RWPE1 (cell line): ENCODE data around the gene AOAH.

Source experiments
- CTCF ChIA-PET: fragments of 350-600 bp; sonication (Branson Sonifier 250); formaldehyde crosslinking; extraction: SDS; loops from one replicate; lab custom pipeline; 2021; lab: Yijun Ruan, JAX
- POLR2A ChIA-PET: fragments of 400-600 bp; formaldehyde crosslinking; extraction: SDS; loops from one replicate; lab custom pipeline; 2020; ENCODE audit warnings: antibody characterized with exemption; ENCODE audit not compliant: low non-redundant PET; lab: Yijun Ruan, JAX
- DNase-seq: peaks from one replicate; pipeline ENCODE4 v3.0.0; 2012; ENCODE audit warnings: low spot score
- H3K27ac ChIP-seq: fragments of 450-650 bp; 2 replicates; pipeline ENCODE4 v1.5.1; 2017
- TF ChIP-seq, protein P1 (sequence below): fragments of 450-650 bp; conservative IDR thresholded peaks from 2 replicates; pipeline ENCODE4 v1.5.1; 2017; ENCODE audit warnings: low read depth, mild to moderate bottlenecking

Gene AOAH

DNA sequence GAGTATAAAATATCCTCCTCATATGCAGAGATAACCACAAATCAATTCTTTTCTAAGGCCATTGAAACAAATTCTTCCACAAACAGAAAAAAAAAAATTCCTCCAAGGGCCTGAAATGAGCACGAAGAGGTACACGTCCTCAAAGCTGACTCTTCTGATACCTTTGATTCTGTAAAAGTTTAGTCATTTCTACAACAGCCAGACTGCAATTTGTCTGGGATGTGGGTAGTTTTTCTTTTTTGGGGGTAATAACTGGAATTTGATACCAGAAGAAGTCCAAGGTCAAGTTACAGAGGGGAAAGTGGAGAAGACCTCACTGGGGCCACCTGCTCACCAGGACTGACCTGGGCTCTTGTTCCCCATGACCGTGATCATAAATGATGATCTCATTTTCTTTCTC is 121.8 kb downstream of the AOAH start:
- no peak for DNase-seq
- TF ChIP-seq, protein P1, sequence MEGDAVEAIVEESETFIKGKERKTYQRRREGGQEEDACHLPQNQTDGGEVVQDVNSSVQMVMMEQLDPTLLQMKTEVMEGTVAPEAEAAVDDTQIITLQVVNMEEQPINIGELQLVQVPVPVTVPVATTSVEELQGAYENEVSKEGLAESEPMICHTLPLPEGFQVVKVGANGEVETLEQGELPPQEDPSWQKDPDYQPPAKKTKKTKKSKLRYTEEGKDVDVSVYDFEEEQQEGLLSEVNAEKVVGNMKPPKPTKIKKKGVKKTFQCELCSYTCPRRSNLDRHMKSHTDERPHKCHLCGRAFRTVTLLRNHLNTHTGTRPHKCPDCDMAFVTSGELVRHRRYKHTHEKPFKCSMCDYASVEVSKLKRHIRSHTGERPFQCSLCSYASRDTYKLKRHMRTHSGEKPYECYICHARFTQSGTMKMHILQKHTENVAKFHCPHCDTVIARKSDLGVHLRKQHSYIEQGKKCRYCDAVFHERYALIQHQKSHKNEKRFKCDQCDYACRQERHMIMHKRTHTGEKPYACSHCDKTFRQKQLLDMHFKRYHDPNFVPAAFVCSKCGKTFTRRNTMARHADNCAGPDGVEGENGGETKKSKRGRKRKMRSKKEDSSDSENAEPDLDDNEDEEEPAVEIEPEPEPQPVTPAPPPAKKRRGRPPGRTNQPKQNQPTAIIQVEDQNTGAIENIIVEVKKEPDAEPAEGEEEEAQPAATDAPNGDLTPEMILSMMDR = no peak
- no peak overlapping the region for H3K27ac ChIP-seq
- ChIA-PET CTCF (no interaction called here), POLR2A (no interaction called here)

DNA sequence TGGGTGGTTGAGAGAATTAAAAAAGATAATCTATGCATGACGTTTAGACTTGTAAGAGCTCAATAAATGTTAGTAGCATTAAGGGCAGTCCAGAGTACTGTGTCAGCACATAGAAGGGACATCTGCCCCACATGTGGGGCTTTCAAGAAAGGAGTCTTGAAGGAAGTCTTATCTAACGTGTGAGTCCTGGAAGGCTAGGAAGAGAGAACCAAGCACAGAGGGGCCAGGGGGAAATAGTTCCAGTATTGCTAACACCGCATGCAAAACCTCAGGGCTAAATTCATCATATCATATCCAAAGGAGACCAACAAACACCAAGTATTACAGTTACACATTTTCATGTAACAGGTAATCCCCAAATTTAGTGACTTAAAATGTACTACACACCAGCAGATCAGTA is 122.7 kb downstream of the AOAH start:
- ChIA-PET CTCF (no interaction called here), POLR2A (no interaction called here)
- TF ChIP-seq, protein P1 = no peak
- no peak overlapping the region for H3K27ac ChIP-seq
- no peak for DNase-seq

DNA sequence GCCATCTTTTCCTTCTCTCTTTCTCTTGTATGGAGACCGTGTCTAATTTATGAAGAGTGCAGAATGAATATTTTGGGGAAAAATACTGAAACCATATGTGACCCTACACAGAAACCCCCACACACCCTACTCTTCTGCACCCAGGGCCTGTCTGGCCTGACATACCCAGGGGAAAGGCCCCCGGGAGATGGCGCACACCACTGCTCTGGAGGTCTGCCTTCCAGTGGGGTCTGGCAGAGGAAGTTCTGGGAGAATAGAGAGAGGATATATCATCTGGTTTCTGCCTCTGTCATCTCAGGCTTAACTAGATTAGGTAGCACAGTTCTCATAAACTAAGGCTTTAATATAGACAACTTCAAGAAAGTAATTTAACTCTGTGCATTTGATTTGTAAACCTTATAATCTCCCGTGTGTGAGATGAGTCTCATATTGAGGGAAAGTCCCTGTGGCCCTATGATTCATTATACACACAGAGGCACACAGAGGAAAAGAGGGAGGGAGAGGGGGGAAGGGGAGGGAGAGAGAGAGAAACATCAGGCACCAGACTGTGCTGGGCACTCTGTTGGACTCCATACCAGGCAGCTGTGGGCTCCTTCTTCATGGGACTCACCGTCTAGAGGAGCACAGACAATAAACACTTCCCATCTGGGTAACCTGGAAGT is 123.3 kb downstream of the AOAH start:
- TF ChIP-seq, protein P1 = no peak
- POLR2A ChIA-PET = no interaction called here
- DNase-seq = peak; percentile 71
- CTCF ChIA-PET = no interaction called here
- H3K27ac ChIP-seq = no peak overlapping the region

DNA sequence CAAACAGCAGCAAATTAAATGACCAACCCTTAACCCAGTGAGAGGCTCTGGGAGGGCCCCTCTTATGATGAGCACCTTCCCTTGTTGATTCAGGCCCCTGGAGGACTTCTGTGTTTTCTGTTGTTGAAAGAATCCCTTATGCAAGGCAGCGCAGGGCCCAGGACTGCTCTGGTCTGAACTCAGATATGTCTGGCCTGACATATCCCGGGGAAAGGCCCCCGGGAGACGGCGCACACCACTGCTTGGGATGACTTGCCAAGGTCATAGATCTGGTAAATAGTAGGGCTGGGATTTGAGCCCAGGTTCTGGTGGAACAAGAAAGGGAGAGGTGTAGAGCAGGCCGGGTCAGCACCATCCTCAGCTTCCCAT is 124.0 kb downstream of the AOAH start:
- POLR2A ChIA-PET = no interaction called here
- no peak for DNase-seq
- TF ChIP-seq, protein P1 = no peak
- no peak overlapping the region for H3K27ac ChIP-seq
- CTCF ChIA-PET = no interaction called here

DNA sequence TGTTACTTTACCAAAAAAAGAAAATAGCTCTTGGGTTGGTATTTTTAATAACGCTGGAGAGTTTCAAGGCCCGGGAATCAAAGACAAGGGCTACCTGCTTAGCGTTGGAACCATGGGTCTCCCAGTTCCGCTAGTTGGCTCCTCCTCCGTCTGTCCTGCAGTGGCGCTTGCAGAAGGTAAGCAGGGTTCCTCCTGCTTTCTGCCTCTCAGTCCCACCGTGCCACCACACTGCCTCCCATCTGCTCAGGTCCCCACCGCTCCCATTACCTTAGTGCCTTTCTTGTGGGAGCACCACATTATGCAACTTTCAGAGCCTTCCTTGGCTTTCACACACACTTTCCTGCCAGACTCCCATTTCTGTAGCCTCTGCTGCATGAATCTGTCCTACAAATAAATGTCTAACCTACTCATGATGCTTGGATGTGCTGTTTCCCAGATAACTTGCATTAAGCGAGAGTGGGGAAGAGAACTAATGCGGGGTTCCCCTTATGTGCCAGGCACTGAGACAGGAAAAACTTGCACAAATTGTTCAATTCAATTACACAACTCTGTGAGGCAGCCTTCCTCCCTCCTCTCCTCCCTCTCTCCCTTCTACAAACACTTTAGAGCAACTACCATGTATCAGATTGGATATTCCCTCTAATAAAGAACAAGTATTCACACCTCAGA is 124.5 kb downstream of the AOAH start:
- TF ChIP-seq, protein P1 = no peak
- no peak for DNase-seq
- POLR2A ChIA-PET = no interaction called here
- CTCF ChIA-PET = no interaction called here
- no peak overlapping the region for H3K27ac ChIP-seq

DNA sequence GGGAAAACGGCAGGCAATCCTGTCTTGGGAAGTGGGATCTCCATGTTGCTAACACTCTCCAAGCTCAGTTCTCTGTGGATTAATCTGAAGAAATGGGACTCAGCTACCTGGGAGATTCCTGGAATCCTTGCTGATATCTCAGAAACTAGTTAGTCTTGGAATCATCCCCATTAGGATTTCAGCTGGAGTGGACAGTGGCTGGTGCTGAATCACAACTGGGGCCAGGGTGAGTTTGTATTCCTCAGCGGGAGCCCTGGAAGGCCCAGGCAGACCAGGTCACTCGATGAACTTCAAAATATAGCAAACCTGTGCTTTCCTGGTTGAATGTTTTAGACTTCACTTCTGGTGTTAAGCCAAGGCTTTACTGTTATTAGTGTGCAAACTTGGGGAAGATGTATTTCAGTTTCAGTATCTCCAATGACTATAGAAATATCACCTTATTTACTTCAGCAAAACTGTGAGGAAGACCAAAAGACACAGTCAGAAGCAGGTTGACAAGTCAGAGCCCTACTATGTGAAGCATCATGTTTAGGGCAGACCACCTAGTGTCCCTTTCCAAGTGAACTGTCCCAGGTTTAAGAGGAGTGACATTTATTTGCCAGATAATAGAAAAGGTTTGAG is 126.1 kb downstream of the AOAH start:
- H3K27ac ChIP-seq = no peak overlapping the region
- POLR2A ChIA-PET = no interaction called here
- TF ChIP-seq, protein P1 = no peak
- CTCF ChIA-PET = no interaction called here
- no peak for DNase-seq
